ENCODE measurements around the gene LSM5.

LSM5 gene

GRCh38 chr7:32462451-32462850 lies 27.7 kb downstream of the LSM5 start:
- no peak for DNase-seq (ENCODE audit: low spot score)

GRCh38 chr7:32461484-32461883 lies 28.7 kb downstream of the LSM5 start:
- DNase-seq (ENCODE audit: low spot score): no peak

GRCh38 chr7:32459788-32460187 lies 30.4 kb downstream of the LSM5 start:
- DNase-seq (ENCODE audit: low spot score): no peak

- no peak for DNase-seq (ENCODE audit: low spot score)
These were observed 32.2 kb downstream of the LSM5 start for GRCh38 chr7:32458025-32458424.

- no peak for DNase-seq (ENCODE audit: low spot score)
These were observed 36.7 kb downstream of the LSM5 start for GRCh38 chr7:32453341-32454011.

GRCh38 chr7:32447218-32447617 lies 43.0 kb downstream of the LSM5 start:
- DNase-seq (ENCODE audit: low spot score): no peak

GRCh38 chr7:32436146-32436928 lies 53.8 kb downstream of the LSM5 start:
- DNase-seq (ENCODE audit: low spot score): no peak
